ENCODE data around the gene TIMM22.
A peak's percentile ranks its signal among the peaks of the same experiment; 100 is the strongest.

The TIMM22 gene

DNA sequence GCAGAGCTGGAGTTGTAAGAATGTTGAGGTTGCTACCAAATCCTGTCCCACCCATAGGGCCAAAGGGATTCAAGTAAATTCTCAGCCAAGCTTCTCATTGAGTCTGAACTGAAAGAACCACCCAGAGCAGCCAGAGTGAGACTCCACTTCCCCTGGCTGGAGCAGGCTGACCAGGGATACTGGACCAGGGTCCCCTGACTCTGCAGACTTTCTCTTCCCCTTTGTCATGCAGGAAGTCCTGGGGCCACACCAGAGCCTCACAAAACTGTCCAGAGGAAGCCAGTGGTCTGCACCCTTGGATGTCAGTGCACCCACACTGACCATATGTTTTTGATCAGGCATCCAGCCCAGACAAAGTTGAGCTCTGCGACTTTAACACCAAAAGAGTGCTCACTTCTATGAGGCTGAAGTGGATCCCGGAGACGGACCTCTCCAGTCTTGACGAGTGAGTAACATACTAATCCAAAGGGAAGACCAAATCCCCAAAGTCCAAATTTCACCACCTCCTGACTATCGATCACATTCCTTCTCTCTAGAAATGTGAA is 21.5 kb upstream of the TIMM22 start:
- TF ChIP-seq TOX (CRISPR knock-in tag; IDR thresholded peaks at IDR 0.05; ENCODE audit: borderline replicate concordance): no peak
- TF ChIP-seq ZC3H10 (CRISPR knock-in tag; IDR thresholded peaks at IDR 0.05): no peak
- no peak for TF ChIP-seq ESRRG (CRISPR knock-in tag; IDR thresholded peaks at IDR 0.05)
- no peak for ATAC-seq

DNA sequence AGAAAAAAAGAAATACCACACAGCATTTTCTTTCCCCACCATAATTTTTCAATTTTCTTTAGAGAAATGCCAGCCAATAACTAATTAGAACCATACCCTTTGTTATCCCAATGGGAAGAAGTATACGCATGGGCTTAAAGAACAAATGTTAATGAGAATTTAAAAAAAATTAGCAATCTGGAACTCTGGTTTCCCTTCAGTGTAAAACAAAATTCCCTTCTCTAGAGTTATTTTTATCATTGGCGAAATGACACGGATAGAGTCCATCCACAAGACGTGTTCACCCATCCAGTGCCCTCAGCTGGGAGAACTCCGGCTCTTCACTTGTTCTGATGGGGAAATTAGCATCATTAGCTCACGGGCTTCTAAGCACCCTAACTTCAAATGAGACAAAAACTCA is 20.6 kb upstream of the TIMM22 start:
- no peak for TF ChIP-seq TCF4 (CRISPR knock-in tag; IDR thresholded peaks at IDR 0.05; ENCODE audit: borderline replicate concordance)
- TF ChIP-seq ZFP30 (CRISPR knock-in tag; IDR thresholded peaks at IDR 0.05): no peak
- no peak for TF ChIP-seq CSDC2 (CRISPR knock-in tag; IDR thresholded peaks at IDR 0.05)
- TF ChIP-seq PPARA (CRISPR knock-in tag; IDR thresholded peaks at IDR 0.05; ENCODE audit: borderline replicate concordance): no peak
- TF ChIP-seq BACH2 (CRISPR knock-in tag; IDR thresholded peaks at IDR 0.05; ENCODE audit: borderline replicate concordance): no peak
- TF ChIP-seq ZNF70 (CRISPR knock-in tag; IDR thresholded peaks at IDR 0.05): no peak
- TF ChIP-seq ARNTL (CRISPR knock-in tag; IDR thresholded peaks at IDR 0.05; ENCODE audit: borderline replicate concordance, low read depth): no peak
- no peak for ATAC-seq

DNA sequence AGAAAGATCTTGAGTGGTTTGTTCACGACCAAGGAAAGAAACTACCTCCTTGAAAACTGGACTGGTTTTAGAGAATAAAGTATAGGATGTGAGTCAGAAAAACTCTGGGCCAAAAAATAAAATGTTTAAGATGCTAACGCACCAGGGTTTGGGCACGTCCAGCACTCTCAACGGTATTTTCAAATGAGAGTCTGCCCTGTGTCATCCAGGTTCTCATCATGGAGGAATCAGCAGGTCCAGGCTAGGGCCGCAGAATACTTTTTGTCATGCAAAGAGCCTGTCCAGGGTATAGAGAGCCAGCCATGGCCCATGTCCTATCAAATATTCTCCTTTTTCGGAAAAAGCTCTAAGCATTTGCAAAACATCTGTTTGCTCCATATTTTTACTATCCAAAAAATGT is 19.8 kb upstream of the TIMM22 start:
- no peak for ATAC-seq
- TF ChIP-seq SNAI2 (CRISPR knock-in tag; IDR thresholded peaks at IDR 0.05): no peak
- no peak for TF ChIP-seq RARB (CRISPR knock-in tag; IDR thresholded peaks at IDR 0.05)
- no peak for TF ChIP-seq GLIS3 (CRISPR knock-in tag; IDR thresholded peaks at IDR 0.05)

DNA sequence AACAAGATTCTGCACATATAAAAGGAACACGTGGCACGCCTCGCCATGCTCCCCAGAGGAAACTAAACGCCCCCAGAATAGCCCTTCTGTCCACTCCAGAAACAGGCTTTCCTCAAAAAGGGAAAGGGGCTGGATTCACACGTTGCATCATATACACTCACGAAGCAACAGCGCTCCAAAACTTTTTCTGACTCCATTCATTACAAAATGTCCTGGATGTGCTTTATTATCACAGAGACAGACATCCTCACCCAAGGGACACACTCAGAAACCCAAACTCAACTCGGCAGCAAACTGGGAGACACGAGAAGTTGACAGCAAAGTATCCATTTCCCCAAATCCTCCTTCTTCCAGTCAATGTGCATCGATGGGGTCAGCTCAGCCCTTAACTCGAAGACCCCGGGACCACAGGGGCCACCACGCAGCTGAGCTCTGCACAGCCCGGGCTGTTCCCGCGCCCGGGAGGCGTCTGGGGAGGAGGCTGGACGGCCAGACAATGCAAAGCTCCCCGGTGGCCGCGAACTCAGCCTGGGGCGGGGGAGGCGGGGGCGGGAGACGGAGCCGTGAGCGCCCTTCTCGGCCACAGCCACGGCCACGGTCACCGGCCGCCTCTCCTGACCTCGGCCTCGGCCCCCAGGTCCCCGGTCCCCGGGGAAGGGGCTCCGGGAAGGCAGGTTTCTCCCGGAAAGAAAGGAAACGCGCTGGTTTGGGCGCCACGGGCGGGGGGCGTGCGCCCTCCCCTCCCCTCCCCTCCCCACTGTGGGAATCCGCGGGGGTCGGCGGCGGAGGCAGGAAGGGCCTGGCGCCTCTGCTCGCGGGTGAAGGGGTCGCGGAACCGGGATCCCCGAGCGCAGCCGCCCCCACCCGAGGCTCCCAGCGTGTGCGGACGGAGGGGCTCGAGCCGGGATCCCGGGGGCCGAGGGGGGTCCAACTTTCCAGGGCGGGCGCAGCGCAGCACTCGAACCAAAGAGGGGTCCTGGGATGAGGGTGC is 18.5 kb upstream of the TIMM22 start:
- peak; percentile 18 for ATAC-seq
- TF ChIP-seq TCF4 (CRISPR knock-in tag; IDR thresholded peaks at IDR 0.05; ENCODE audit: borderline replicate concordance) (no peak), ZFP3 (CRISPR knock-in tag; IDR thresholded peaks at IDR 0.05) (no peak), TOX (CRISPR knock-in tag; IDR thresholded peaks at IDR 0.05; ENCODE audit: borderline replicate concordance) (no peak), GLIS3 (CRISPR knock-in tag; IDR thresholded peaks at IDR 0.05) (no peak), ZC3H10 (CRISPR knock-in tag; IDR thresholded peaks at IDR 0.05) (no peak), ZFP30 (CRISPR knock-in tag; IDR thresholded peaks at IDR 0.05) (no peak), SNAI2 (CRISPR knock-in tag; IDR thresholded peaks at IDR 0.05) (no peak), PPARA (CRISPR knock-in tag; IDR thresholded peaks at IDR 0.05; ENCODE audit: borderline replicate concordance) (no peak), RARB (CRISPR knock-in tag; IDR thresholded peaks at IDR 0.05) (no peak)
- TF ChIP-seq, protein P1, sequence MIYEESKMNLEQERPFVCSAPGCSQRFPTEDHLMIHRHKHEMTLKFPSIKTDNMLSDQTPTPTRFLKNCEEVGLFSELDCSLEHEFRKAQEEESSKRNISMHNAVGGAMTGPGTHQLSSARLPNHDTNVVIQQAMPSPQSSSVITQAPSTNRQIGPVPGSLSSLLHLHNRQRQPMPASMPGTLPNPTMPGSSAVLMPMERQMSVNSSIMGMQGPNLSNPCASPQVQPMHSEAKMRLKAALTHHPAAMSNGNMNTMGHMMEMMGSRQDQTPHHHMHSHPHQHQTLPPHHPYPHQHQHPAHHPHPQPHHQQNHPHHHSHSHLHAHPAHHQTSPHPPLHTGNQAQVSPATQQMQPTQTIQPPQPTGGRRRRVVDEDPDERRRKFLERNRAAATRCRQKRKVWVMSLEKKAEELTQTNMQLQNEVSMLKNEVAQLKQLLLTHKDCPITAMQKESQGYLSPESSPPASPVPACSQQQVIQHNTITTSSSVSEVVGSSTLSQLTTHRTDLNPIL (CRISPR knock-in tag; IDR thresholded peaks at IDR 0.05; ENCODE audit: low read depth): no peak
- TF ChIP-seq, protein P2, sequence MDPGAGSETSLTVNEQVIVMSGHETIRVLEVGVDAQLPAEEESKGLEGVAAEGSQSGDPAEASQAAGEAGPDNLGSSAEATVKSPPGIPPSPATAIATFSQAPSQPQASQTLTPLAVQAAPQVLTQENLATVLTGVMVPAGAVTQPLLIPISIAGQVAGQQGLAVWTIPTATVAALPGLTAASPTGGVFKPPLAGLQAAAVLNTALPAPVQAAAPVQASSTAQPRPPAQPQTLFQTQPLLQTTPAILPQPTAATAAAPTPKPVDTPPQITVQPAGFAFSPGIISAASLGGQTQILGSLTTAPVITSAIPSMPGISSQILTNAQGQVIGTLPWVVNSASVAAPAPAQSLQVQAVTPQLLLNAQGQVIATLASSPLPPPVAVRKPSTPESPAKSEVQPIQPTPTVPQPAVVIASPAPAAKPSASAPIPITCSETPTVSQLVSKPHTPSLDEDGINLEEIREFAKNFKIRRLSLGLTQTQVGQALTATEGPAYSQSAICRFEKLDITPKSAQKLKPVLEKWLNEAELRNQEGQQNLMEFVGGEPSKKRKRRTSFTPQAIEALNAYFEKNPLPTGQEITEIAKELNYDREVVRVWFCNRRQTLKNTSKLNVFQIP (CRISPR knock-in tag; IDR thresholded peaks at IDR 0.05; ENCODE audit: borderline replicate concordance, low read depth): no peak
- TF ChIP-seq, protein P3, sequence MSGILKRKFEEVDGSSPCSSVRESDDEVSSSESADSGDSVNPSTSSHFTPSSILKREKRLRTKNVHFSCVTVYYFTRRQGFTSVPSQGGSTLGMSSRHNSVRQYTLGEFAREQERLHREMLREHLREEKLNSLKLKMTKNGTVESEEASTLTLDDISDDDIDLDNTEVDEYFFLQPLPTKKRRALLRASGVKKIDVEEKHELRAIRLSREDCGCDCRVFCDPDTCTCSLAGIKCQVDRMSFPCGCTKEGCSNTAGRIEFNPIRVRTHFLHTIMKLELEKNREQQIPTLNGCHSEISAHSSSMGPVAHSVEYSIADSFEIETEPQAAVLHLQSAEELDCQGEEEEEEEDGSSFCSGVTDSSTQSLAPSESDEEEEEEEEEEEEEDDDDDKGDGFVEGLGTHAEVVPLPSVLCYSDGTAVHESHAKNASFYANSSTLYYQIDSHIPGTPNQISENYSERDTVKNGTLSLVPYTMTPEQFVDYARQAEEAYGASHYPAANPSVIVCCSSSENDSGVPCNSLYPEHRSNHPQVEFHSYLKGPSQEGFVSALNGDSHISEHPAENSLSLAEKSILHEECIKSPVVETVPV (CRISPR knock-in tag; IDR thresholded peaks at IDR 0.05): no peak

DNA sequence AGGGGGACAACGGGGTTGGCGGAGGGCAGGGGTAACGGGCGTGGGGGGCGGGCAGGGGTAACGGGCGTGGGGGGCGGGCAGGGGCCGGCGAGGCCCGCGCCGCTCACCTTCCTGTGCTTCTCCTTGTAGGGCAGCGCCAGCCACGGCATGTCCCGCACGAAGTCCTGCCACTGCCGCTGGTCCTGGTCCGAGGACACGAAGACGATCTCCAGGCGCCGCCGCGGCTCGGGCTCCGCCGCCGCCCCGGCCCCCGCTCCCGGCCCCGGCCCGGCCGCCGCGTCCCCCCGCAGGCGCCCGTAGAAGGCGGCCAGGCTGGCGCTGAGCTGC is 17.8 kb upstream of the TIMM22 start:
- ATAC-seq: no peak
- TF ChIP-seq ESRRG (CRISPR knock-in tag; IDR thresholded peaks at IDR 0.05) (no peak), ZFP3 (CRISPR knock-in tag; IDR thresholded peaks at IDR 0.05) (no peak), ARNTL (CRISPR knock-in tag; IDR thresholded peaks at IDR 0.05; ENCODE audit: borderline replicate concordance, low read depth) (no peak), BACH2 (CRISPR knock-in tag; IDR thresholded peaks at IDR 0.05; ENCODE audit: borderline replicate concordance) (no peak), GLIS3 (CRISPR knock-in tag; IDR thresholded peaks at IDR 0.05) (no peak), RARB (CRISPR knock-in tag; IDR thresholded peaks at IDR 0.05) (no peak), OSR1 (CRISPR knock-in tag; IDR thresholded peaks at IDR 0.05) (no peak), ZNF70 (CRISPR knock-in tag; IDR thresholded peaks at IDR 0.05) (no peak), ZC3H10 (CRISPR knock-in tag; IDR thresholded peaks at IDR 0.05) (no peak), ISL1 (CRISPR knock-in tag; IDR thresholded peaks at IDR 0.05) (no peak), SNAI2 (CRISPR knock-in tag; IDR thresholded peaks at IDR 0.05) (no peak), CSDC2 (CRISPR knock-in tag; IDR thresholded peaks at IDR 0.05) (no peak), PPARA (CRISPR knock-in tag; IDR thresholded peaks at IDR 0.05; ENCODE audit: borderline replicate concordance) (no peak)
- TF ChIP-seq, protein P2 (CRISPR knock-in tag; IDR thresholded peaks at IDR 0.05; ENCODE audit: borderline replicate concordance, low read depth): no peak
- TF ChIP-seq, protein P4, sequence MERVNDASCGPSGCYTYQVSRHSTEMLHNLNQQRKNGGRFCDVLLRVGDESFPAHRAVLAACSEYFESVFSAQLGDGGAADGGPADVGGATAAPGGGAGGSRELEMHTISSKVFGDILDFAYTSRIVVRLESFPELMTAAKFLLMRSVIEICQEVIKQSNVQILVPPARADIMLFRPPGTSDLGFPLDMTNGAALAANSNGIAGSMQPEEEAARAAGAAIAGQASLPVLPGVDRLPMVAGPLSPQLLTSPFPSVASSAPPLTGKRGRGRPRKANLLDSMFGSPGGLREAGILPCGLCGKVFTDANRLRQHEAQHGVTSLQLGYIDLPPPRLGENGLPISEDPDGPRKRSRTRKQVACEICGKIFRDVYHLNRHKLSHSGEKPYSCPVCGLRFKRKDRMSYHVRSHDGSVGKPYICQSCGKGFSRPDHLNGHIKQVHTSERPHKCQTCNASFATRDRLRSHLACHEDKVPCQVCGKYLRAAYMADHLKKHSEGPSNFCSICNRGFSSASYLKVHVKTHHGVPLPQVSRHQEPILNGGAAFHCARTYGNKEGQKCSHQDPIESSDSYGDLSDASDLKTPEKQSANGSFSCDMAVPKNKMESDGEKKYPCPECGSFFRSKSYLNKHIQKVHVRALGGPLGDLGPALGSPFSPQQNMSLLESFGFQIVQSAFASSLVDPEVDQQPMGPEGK (CRISPR knock-in tag; IDR thresholded peaks at IDR 0.05; ENCODE audit: borderline replicate concordance): no peak
- TF ChIP-seq, protein P1 (CRISPR knock-in tag; IDR thresholded peaks at IDR 0.05; ENCODE audit: low read depth): no peak
